PC-3 (cell line): Measurements from ENCODE around the gene ANKHD1. TPM values are rescaled to one million over a fixed set of nuclear protein-coding genes. Genes with fewer than 3 reads are reported as not detected.
A peak's percentile ranks its signal among the peaks of the same experiment; 100 is the strongest.

Source experiments
- ATAC-seq: fragments of 200-7000 bp; cut with Tn5 transposase; 2 replicates; pipeline ENCODE4 v1.9.1; 2020; ENCODE audit warnings: mild to moderate bottlenecking, moderate library complexity
- BruUV-seq: library from RNA; stranded (reverse); fragments of 400-500 nt; replicated peaks from 2 replicates; lab custom pipeline; 2021; lab: Mats Ljungman, UMichigan
- CTCF ChIA-PET: fragments of 300-600 bp; sonication (Branson Sonifier 250); formaldehyde crosslinking; loops from one replicate; lab custom pipeline; 2022; ENCODE audit warnings: antibody characterized with exemption; lab: Charles Lee
- POLR2A ChIA-PET: fragments of 300-600 bp; sonication (Branson Sonifier 250); formaldehyde crosslinking; loops from one replicate; lab custom pipeline; 2022; ENCODE audit warnings: antibody characterized with exemption; ENCODE audit not compliant: unreplicated experiment; lab: Charles Lee
- DNase-seq: peaks from one replicate; pipeline ENCODE4 v3.0.0-alpha.2; 2015
- H2AFZ ChIP-seq: fragments of 300-600 bp; sonication (generic); 2 replicates; pipeline ENCODE4 v1.6.0; 2016; ENCODE audit warnings: antibody characterized with exemption, low read length
- H3F3A ChIP-seq: fragments of 300-600 bp; sonication (generic); one replicate; pipeline ENCODE4 v1.6.0; 2017; ENCODE audit warnings: antibody characterized with exemption, low read length, control low read depth, mild to moderate bottlenecking; ENCODE audit not compliant: unreplicated experiment
- H3K27ac ChIP-seq: fragments of 300-600 bp; sonication (generic); 2 replicates; pipeline ENCODE4 v1.5.1; 2016; ENCODE audit warnings: mild to moderate bottlenecking, low read length
- H3K27me3 ChIP-seq: fragments of 300-600 bp; sonication (generic); 2 replicates; pipeline ENCODE4 v1.6.1; 2016; ENCODE audit warnings: low read length, mixed read lengths
- H3K36me3 ChIP-seq: fragments of 300-600 bp; sonication (generic); 2 replicates; pipeline ENCODE4 v1.6.1; 2016; ENCODE audit warnings: low read depth, mixed run types, low read length, mixed read lengths
- H3K4me1 ChIP-seq: fragments of 300-600 bp; sonication (generic); 2 replicates; pipeline ENCODE4 v1.5.1; 2016; ENCODE audit warnings: low read length; ENCODE audit not compliant: insufficient read depth
- H3K4me2 ChIP-seq: fragments of 300-600 bp; sonication (generic); 2 replicates; pipeline ENCODE4 v1.6.0; 2016; ENCODE audit warnings: low read length
- H3K4me3 ChIP-seq: fragments of 300-600 bp; sonication (generic); 2 replicates; pipeline ENCODE4 v1.5.1; 2016; ENCODE audit warnings: mild to moderate bottlenecking, low read length, mixed read lengths
- H3K79me2 ChIP-seq: fragments of 300-600 bp; sonication (generic); 2 replicates; pipeline ENCODE4 v1.6.1; 2017; ENCODE audit warnings: low read length, mixed read lengths
- H3K9ac ChIP-seq: fragments of 300-600 bp; sonication (generic); 2 replicates; pipeline ENCODE4 v1.6.0; 2016; ENCODE audit warnings: mild to moderate bottlenecking, low read length
- H3K9me2 ChIP-seq: fragments of 300-600 bp; sonication (generic); replicated peaks from 2 replicates; pipeline ENCODE4 v1.6.1; 2016; ENCODE audit warnings: mixed run types, low read length, mixed read lengths
- H3K9me3 ChIP-seq: fragments of 300-600 bp; sonication (generic); 2 replicates; pipeline ENCODE4 v1.6.1; 2016; ENCODE audit warnings: low read length, mixed read lengths
- H4K20me1 ChIP-seq: fragments of 300-600 bp; sonication (generic); 2 replicates; pipeline ENCODE4 v1.6.1; 2016; ENCODE audit warnings: low read length, mixed read lengths
- CTCF ChIP-seq: fragments of 300-600 bp; sonication (generic); conservative IDR thresholded peaks from 2 replicates; pipeline ENCODE4 v1.5.1; 2017; ENCODE audit warnings: antibody characterized with exemption, low read depth, mild to moderate bottlenecking, low read length
- EZH2 ChIP-seq: fragments of 300-600 bp; sonication (generic); IDR thresholded peaks from one replicate; pipeline ENCODE4 v1.6.1; 2017; ENCODE audit warnings: antibody characterized with exemption, mild to moderate bottlenecking, low read length; ENCODE audit not compliant: unreplicated experiment
- EZH2phosphoT487 ChIP-seq: fragments of 300-600 bp; sonication (generic); IDR thresholded peaks from 2 replicates; pipeline ENCODE4 v1.6.1; 2018; ENCODE audit warnings: mild to moderate bottlenecking, antibody characterized with exemption, low read length, borderline replicate concordance
- intact Hi-C: fragments of 100-400 bp; cut with micrococcal nuclease; formaldehyde crosslinking; loops from 2 replicates; pipeline ENCODE4 v1.9.0; 2023
- total RNA-seq: library from RNA; depleted of rRNA; stranded (reverse); fragments of >200 nt; gene quantifications from 2 replicates; pipeline ENCODE4 v1.2.3, GENCODE V29; 2014

Gene ANKHD1
- total RNA-seq, 1 experiment from 2014 or later = 64.6 TPM

- H3K9ac ChIP-seq = no peak overlapping the region
- BruUV-seq = no TSS peak
- no peak overlapping the region for H3K4me3 ChIP-seq
- TF ChIP-seq EZH2phosphoT487 = no peak
- ATAC-seq (no peak), DNase-seq (no peak)
- CTCF ChIA-PET = no interaction called here
- intact Hi-C loops = loop anchor here (10.0 kb wide), 1 partner anchor 166 kb away; no protein-coding TSS in a partner anchor
- no peaks in the 10 kb centered on the region for H3K9me2 ChIP-seq
- peaks cover 12% of the 10 kb centered on the region for H3K79me2 ChIP-seq
- H3K36me3 ChIP-seq = peaks cover 22% of the 10 kb centered on the region; the same call in 1 of the 2 replicates
- no peaks in the 10 kb centered on the region for H4K20me1 ChIP-seq
- H3K27me3 ChIP-seq = no peaks in the 10 kb centered on the region
- no peak overlapping the region for H3K27ac ChIP-seq
- no peaks in the 10 kb centered on the region for H3F3A ChIP-seq
- POLR2A ChIA-PET = no interaction called here
- H3K4me1 ChIP-seq = peaks cover 18% of the 10 kb centered on the region
- H3K4me2 ChIP-seq = no peak overlapping the region
- no peak overlapping the region for H2AFZ ChIP-seq
- no peaks in the 10 kb centered on the region for H3K9me3 ChIP-seq
Observed at GRCh38 chr5:140548791-140549190, 147.2 kb downstream of the ANKHD1 start.

- H3K9ac ChIP-seq = no peak overlapping the region
- intact Hi-C loops = loop anchor here (10.0 kb wide), 1 partner anchor 165 kb away; no protein-coding TSS in a partner anchor
- H3K4me3 ChIP-seq = no peak overlapping the region
- no peaks in the 10 kb centered on the region for H3K27me3 ChIP-seq
- TF ChIP-seq CTCF = no peak
- no peak for TF ChIP-seq EZH2phosphoT487
- TF ChIP-seq EZH2 = no peak
- H3K9me2 ChIP-seq = no peaks in the 10 kb centered on the region
- no peak overlapping the region for H3K4me2 ChIP-seq
- ATAC-seq = no peak
- no peaks in the 10 kb centered on the region for H3K9me3 ChIP-seq
- no TSS peak for BruUV-seq
- ChIA-PET POLR2A (interaction anchor here (0.5 to 0.6 kb wide), 2 partner anchors 16 to 141 kb away, joined by 3 to 4 read pairs; no protein-coding TSS in a partner anchor), CTCF (no interaction called here)
- H4K20me1 ChIP-seq = no peaks in the 10 kb centered on the region
- H3F3A ChIP-seq = no peaks in the 10 kb centered on the region
- H3K79me2 ChIP-seq = peaks cover 18% of the 10 kb centered on the region
- H3K4me1 ChIP-seq = peaks cover 25% of the 10 kb centered on the region
- peaks cover 22% of the 10 kb centered on the region; the same call in 1 of the 2 replicates for H3K36me3 ChIP-seq
- no peak for DNase-seq
- H3K27ac ChIP-seq = no peak overlapping the region
- H2AFZ ChIP-seq = no peak overlapping the region
Observed at GRCh38 chr5:140549237-140550144, 147.9 kb downstream of the ANKHD1 start.

- ChIA-PET POLR2A (interaction anchor here (0.6 kb wide), 1 partner anchor 15 kb away, joined by 4 read pairs; no protein-coding TSS in a partner anchor), CTCF (no interaction called here)
- Histone ChIP-seq H3K9me2 (no peaks in the 10 kb centered on the region), H3K4me3 (no peak overlapping the region), H3K79me2 (peaks cover 27% of the 10 kb centered on the region), H3K9ac (no peak overlapping the region), H3K27me3 (no peaks in the 10 kb centered on the region), H3K4me2 (no peak overlapping the region), H3K9me3 (no peaks in the 10 kb centered on the region), H3K36me3 (peaks cover 22% of the 10 kb centered on the region; the same call in 1 of the 2 replicates), H3K4me1 (peaks cover 30% of the 10 kb centered on the region), H2AFZ (no peak overlapping the region), H3F3A (no peaks in the 10 kb centered on the region), H3K27ac (no peak overlapping the region), H4K20me1 (no peaks in the 10 kb centered on the region)
- ATAC-seq (no peak), DNase-seq (no peak)
- BruUV-seq = TSS peak; percentile 0
- intact Hi-C loops = no loop called here
- no peak for TF ChIP-seq EZH2
- TF ChIP-seq EZH2phosphoT487 = no peak
- no peak for TF ChIP-seq CTCF
Observed at GRCh38 chr5:140550147-140551079, 148.8 kb downstream of the ANKHD1 start.
